Gastrocnemius medialis (tissue), 4 donors: ENCODE results near the gene STRBP.

Experiments used
- CTCF ChIP-seq, 5 experiments: fragments of 450-650 bp in 3 of 5; fragments of 200-600 bp in 2 of 5; sonication (generic) in 2 of 5; IDR thresholded peaks in 4 of 5; conservative IDR thresholded peaks in 1 of 5; 1 replicate in 4 of 5; 2 replicates in 1 of 5; pipeline ENCODE4 v1.5.1; 2016 to 2019; ENCODE audit warnings: antibody characterized with exemption in 5 of 5, mild to moderate bottlenecking in 3 of 5, moderate library complexity in 3 of 5
- POLR2A ChIP-seq, 2 donors: fragments of 450-650 bp; IDR thresholded peaks; one replicate each; pipeline ENCODE4 v1.6.1; 2017; ENCODE audit warnings: antibody characterized with exemption in 2 of 2, mild to moderate bottlenecking in 2 of 2, moderate library complexity in 2 of 2

- TF ChIP-seq CTCF (IDR thresholded peaks at IDR 0.05 in 4 of 5, conservative IDR thresholded peaks at IDR 0.05 in 1 of 5) = no peak
- TF ChIP-seq POLR2A (IDR thresholded peaks at IDR 0.05) = no peak
Observed at GRCh38 chr9:123087359-123087888, 181.0 kb downstream of the STRBP start.
